Right cardiac atrium (tissue), 5 donors: ENCODE data around the gene PRPF18. TPM values are rescaled to one million over a fixed set of nuclear protein-coding genes. Genes with fewer than 3 reads are reported as not detected.
A peak's percentile ranks its signal among the peaks of the same experiment; 100 is the strongest.

Experiments used
- ATAC-seq, 2 donors: fragments of 200-7000 bp; cut with Tn5 transposase; one replicate each; pipeline versions ENCODE4 v1.8.0 to v1.9.1; 2020; ENCODE audit warnings: moderate library complexity in 2 of 2, mild to moderate bottlenecking in 1 of 2
- DNase-seq, 3 donors: peaks; one replicate each; pipeline ENCODE4 v3.0.0-alpha.2; 2020
- H3K27ac ChIP-seq: one replicate; pipeline ENCODE4 v1.5.1; 2013; ENCODE audit warnings: mild to moderate bottlenecking, low read length, control low read depth, moderate library complexity
- H3K27me3 ChIP-seq: one replicate; pipeline ENCODE4 v1.6.1; 2013; ENCODE audit not compliant: control insufficient read depth, insufficient read depth
- H3K4me1 ChIP-seq: one replicate; pipeline ENCODE4 v1.6.1; 2013; ENCODE audit warnings: low read length; ENCODE audit not compliant: control insufficient read depth, insufficient read depth
- H3K4me3 ChIP-seq: one replicate; pipeline ENCODE4 v1.5.1; 2013; ENCODE audit warnings: low read length, control low read depth
- H3K9me3 ChIP-seq: one replicate; pipeline ENCODE4 v1.6.1; 2013; ENCODE audit warnings: low read length; ENCODE audit not compliant: control insufficient read depth
- WGBS: extraction: QIAGEN DNeasy Blood & Tissue Kit; methylation state at CpG from one replicate; pipeline ENCODE4 v1.1.7; 2013; 5-methylcytosine and 5-hydroxymethylcytosine counted together
- intact Hi-C, 4 donors: fragments of 100-400 bp; cut with DNase I; formaldehyde crosslinking; loops; one replicate each; pipeline versions ENCODE4 v1.11.0 to v1.14.0; 2022 to 2023
- polyA plus RNA-seq: library from polyadenylated mRNA; stranded (reverse); fragments of 200-250 nt; gene quantifications from one replicate; pipeline ENCODE4 v1.2.3, GENCODE V29; 2013
- total RNA-seq, 4 donors: library from RNA; stranded (reverse); fragmentation: NEBNext Ultra II Directional; extraction: Animal tissue kit (Norgen Biotek cat#: 25700); gene quantifications; one replicate each; pipeline ENCODE4 v1.2.1, GENCODE V29; 2021
- donor health status: healthy with polysubstance abuse.
- donor health status: DM: no; HTN: yes; CAD: no.
- donor health status: DM: no; HTN: no; CAD: no.
- donor health status: DM: no; HTN: yes; CAD: no; lungs with severe emphysema.
- donor health status: DM: yes; HTN: yes; CAD: no.

PRPF18 gene
- total and polyA plus RNA-seq, 5 donors, result 14.5 to 17.7 (median 14.7) TPM

- peaks cover 4% of the 10 kb centered on the region for H3K4me1 ChIP-seq
- H3K27ac ChIP-seq, result no peak overlapping the region
- H3K9me3 ChIP-seq, result no peaks in the 10 kb centered on the region
- H3K27me3 ChIP-seq, result no peaks in the 10 kb centered on the region
- no peak for DNase-seq
- no peak overlapping the region for H3K4me3 ChIP-seq
- no peak for ATAC-seq
- intact Hi-C loops, result loop anchor here in 1 of 4 donors (2.0 kb wide), 1 partner anchor 121 kb away; no protein-coding TSS in a partner anchor
- 67% methylated on average over 10 of the region's 10 CpGs for WGBS
Measured at GRCh38 chr10:13658264-13658663, 71.5 kb downstream of the PRPF18 start.

DNA sequence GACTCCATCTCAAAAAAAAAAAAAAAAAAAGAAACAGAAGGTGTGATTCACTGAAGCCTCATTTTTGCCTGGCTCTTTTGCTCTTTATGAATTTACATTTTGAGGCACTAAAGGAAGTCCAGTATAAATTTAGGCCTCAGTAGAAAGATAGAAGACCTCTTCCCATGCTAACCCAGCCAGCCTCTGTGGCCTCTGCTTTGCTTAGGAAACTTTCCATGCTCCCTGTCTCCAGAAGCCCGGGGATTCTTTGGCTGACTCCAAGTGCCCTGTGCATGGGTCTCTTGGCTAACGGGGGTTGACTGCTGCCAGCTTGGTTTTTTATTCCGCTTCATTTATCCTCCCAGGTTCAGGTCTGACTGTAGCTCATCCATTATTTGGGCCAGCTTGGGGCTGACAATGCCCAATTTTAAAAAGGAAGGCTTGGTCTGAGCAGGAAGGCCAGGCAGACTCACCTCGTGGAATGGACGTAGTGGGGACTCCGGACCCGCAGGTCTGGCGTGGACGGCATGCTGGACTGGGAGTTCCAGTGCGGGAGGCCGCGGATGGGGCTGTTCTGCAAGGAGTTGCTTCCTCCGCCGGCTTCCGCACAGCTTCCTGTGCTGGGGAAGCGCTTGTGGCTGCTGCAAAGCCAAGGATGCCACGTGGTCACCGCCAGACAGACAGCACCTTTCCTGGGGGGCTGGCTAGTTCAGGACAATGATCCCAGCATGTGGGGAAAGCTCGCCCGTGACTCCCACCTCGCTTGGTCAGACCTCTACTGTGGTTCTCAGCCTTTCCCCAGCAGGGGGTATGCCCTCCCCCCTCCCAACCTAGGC, 72.3 kb downstream of the PRPF18 start:
- ATAC-seq (peak; percentile 59 to 63), DNase-seq (peak; percentile 60 to 89 (median 84))
- WGBS, result 38% methylated on average over 21 of the region's 21 CpGs
- Histone ChIP-seq H3K27me3 (no peaks in the 10 kb centered on the region), H3K27ac (peak overlapping the region; percentile 5), H3K4me3 (no peak overlapping the region), H3K9me3 (no peaks in the 10 kb centered on the region), H3K4me1 (peaks cover 4% of the 10 kb centered on the region)
- intact Hi-C loops, result loop anchor here in 1 of 4 donors (2.0 kb wide), 1 partner anchor 120 kb away; no protein-coding TSS in a partner anchor

GRCh38 chr10:13659887-13660550, 73.3 kb downstream of the PRPF18 start:
- Histone ChIP-seq H3K27ac (peak overlapping the region; percentile 10), H3K4me3 (no peak overlapping the region), H3K27me3 (no peaks in the 10 kb centered on the region), H3K9me3 (no peaks in the 10 kb centered on the region), H3K4me1 (peaks cover 4% of the 10 kb centered on the region)
- WGBS, result 18% methylated on average over 19 of the region's 19 CpGs
- DNase-seq (peak; percentile 80 to 91 (median 89)), ATAC-seq (peak; percentile 76)
- intact Hi-C loops, result loop anchor here (2.0 to 10.0 kb wide), 4 partner anchors 55 to 119 kb away; no protein-coding TSS in a partner anchor

DNA sequence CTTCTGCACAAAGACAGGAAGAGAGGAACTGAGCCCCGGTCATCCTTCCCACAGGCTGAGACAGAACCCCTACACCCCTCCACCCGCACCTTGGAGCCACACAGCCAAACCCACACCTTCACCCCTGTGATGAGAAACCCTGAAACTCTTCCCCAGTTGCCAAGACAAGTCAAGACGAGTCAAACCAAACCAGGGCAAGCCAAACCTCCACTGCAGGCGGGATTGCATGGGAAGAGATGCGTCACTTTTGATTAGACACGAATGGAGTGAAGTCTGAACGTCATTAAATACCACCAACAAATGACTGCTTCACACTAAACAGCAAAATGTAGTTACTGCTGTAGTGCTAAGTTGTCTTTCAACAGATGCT, 73.8 kb downstream of the PRPF18 start:
- no peak overlapping the region for H3K27ac ChIP-seq
- intact Hi-C loops, result loop anchor here in 3 of 4 donors (2.0 to 10.0 kb wide), 4 partner anchors 54 to 118 kb away; no protein-coding TSS in a partner anchor
- no peaks in the 10 kb centered on the region for H3K27me3 ChIP-seq
- ATAC-seq (peak in 1 of 2 donors; percentile 17), DNase-seq (no peak)
- H3K4me3 ChIP-seq, result no peak overlapping the region
- no peaks in the 10 kb centered on the region for H3K9me3 ChIP-seq
- H3K4me1 ChIP-seq, result peaks cover 4% of the 10 kb centered on the region
- 59% methylated on average over 7 of the region's 7 CpGs for WGBS

GRCh38 chr10:13661256-13661655, 74.5 kb downstream of the PRPF18 start:
- Histone ChIP-seq H3K4me1 (peaks cover 4% of the 10 kb centered on the region), H3K4me3 (no peak overlapping the region), H3K9me3 (no peaks in the 10 kb centered on the region), H3K27ac (no peak overlapping the region), H3K27me3 (no peaks in the 10 kb centered on the region)
- peak in 1 of 3 donors; percentile 73 for DNase-seq
- ATAC-seq, result peak in 1 of 2 donors; percentile 13
- 60% methylated on average over 8 of the region's 8 CpGs for WGBS
- intact Hi-C loops, result loop anchor here in 3 of 4 donors (2.0 to 10.0 kb wide), 4 partner anchors 54 to 118 kb away; no protein-coding TSS in a partner anchor

DNA sequence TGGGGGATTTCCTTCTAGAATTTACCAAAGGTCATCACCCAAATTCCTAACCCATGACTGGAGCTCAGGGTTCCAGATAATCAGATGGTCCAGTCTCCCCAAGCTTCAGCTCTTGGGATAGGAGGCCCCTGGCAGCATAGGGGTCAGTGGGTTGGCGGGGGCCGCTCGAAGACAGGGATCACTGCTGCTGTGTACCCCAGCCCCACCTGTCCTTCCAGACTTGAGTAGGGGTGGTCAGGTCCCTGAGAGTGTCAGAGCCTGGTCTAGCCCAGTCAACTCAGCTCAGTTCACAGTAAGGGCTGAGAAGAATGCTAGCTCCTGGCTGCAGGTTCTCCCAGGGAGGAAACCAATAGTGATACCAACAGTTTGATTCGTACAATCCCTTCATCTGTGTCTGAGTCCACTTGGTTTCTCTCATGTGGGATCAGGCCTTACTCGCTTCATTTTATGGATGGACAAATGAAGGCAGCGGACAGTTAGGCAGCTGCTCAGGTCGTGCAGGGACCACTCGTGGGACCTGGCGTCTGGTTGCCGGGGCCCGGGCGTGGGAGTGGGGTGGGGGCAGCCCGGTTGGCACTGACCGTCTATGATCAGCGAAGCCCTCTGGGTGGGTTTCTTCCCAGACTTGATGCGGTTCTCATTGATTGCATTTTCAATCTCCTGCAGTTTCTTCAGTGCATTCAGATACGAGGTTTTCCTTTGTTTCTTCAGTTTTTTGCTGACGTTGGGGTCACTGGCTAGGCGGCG, 78.9 kb downstream of the PRPF18 start:
- Histone ChIP-seq H3K4me1 (no peaks in the 10 kb centered on the region), H3K27ac (no peak overlapping the region), H3K27me3 (no peaks in the 10 kb centered on the region), H3K4me3 (no peak overlapping the region), H3K9me3 (no peaks in the 10 kb centered on the region)
- intact Hi-C loops, result loop anchor here in 1 of 4 donors (10.0 kb wide), 1 partner anchor 49 kb away; no protein-coding TSS in a partner anchor
- no peak for DNase-seq
- 94% methylated on average over 20 of the region's 20 CpGs for WGBS
- no peak for ATAC-seq

- 79% methylated on average over 4 of the region's 4 CpGs for WGBS
- no peak for ATAC-seq
Measured at GRCh38 chr10:13668126-13668525, 81.4 kb downstream of the PRPF18 start.

DNA sequence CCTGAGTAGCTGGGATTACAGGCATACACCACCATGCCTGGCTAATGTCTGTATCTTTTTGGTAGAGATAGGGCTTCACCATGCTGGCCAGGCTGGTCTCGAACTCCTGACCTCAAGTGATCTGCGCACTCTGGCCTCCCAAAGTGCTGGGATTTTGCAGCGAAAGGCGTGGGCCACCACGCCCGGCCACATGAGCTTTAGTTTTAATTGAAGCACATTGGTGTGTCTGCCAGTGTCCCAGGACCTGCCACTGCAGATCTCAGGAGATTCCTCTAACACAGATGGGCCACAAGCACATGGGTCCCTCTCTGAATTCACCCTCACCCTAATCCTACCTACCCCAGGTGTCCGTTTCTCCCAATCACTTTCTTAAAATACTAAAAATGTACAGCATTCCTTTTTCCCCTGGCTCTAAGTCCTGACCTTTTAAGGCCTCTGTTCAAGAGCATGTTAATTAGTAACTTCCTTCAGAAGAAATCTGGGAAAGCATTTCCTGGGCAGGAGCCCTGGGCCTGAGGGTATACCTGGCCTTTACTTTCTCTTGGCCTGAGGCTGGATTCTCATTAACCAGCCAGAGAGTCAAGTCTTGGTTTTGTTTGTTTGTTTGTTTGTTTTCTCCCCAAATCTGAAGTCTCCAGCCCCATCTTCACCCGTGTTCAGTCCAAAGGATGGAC, 82.6 kb downstream of the PRPF18 start:
- Histone ChIP-seq H3K9me3 (no peaks in the 10 kb centered on the region), H3K4me3 (no peak overlapping the region), H3K27me3 (no peaks in the 10 kb centered on the region), H3K27ac (peak overlapping the region; percentile 7), H3K4me1 (no peaks in the 10 kb centered on the region)
- WGBS, result 95% methylated on average over 8 of the region's 8 CpGs
- intact Hi-C loops, result loop anchor here in 1 of 4 donors (10.0 kb wide), 1 partner anchor 45 kb away; no protein-coding TSS in a partner anchor
- ATAC-seq, result no peak
- DNase-seq, result no peak

More at GRCh38 chr10:13668126-13668525, 81.4 kb downstream of the PRPF18 start:
- Histone ChIP-seq H3K4me3 (no peak overlapping the region), H3K27me3 (no peaks in the 10 kb centered on the region), H3K9me3 (no peaks in the 10 kb centered on the region), H3K27ac (no peak overlapping the region), H3K4me1 (no peaks in the 10 kb centered on the region)
- DNase-seq, result no peak
- intact Hi-C loops, result loop anchor here in 1 of 4 donors (10.0 kb wide), 1 partner anchor 47 kb away; no protein-coding TSS in a partner anchor

GRCh38 chr10:13669901-13670300, 83.1 kb downstream of the PRPF18 start:
- DNase-seq, result no peak
- no peak for ATAC-seq
- intact Hi-C loops, result loop anchor here in 1 of 4 donors (10.0 kb wide), 1 partner anchor 45 kb away; no protein-coding TSS in a partner anchor
- H3K27ac ChIP-seq, result peak overlapping the region; percentile 7
- WGBS, result 85% methylated on average over 12 of the region's 12 CpGs
- H3K4me3 ChIP-seq, result no peak overlapping the region
- no peaks in the 10 kb centered on the region for H3K9me3 ChIP-seq
- H3K27me3 ChIP-seq, result no peaks in the 10 kb centered on the region
- no peaks in the 10 kb centered on the region for H3K4me1 ChIP-seq

DNA sequence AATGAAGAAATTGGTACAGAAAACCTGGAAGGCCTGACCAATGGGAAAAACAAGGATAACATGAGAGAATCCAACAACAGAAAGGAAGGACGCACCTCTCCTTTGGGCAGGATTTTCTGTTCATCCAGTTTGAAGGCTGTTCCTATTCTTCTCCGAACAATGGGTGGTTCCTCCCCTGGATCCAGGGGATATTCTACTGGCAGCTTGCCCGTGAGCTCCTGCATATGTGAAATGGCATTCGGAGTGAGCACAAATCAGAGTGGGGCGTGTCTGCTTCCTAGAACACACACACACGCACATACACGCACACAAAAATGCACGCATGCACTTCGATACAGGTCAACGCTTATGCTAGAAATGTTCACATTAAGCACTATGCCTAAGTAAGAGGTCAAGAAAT, 83.5 kb downstream of the PRPF18 start:
- Histone ChIP-seq H3K27ac (no peak overlapping the region), H3K9me3 (no peaks in the 10 kb centered on the region), H3K4me1 (no peaks in the 10 kb centered on the region), H3K27me3 (no peaks in the 10 kb centered on the region), H3K4me3 (no peak overlapping the region)
- ATAC-seq (no peak), DNase-seq (peak in 1 of 3 donors; percentile 65)
- intact Hi-C loops, result no loop called here
- WGBS, result 76% methylated on average over 10 of the region's 10 CpGs
